Prostate gland (tissue), 2 donors: ENCODE results near the gene GPATCH4. TPM values are rescaled to one million over a fixed set of nuclear protein-coding genes. Genes with fewer than 3 reads are reported as not detected.

Source experiments
- DNase-seq: peaks from one replicate; pipeline ENCODE4 v3.0.0-alpha.2; 2019; ENCODE audit warnings: low spot score
- H3K27ac ChIP-seq, 2 donors: fragments of 200-600 bp; sonication (generic); 2 replicates each; pipeline ENCODE4 v1.5.1; 2017 to 2019
- H3K27me3 ChIP-seq: fragments of 200-600 bp; sonication (generic); replicated peaks from 2 replicates; pipeline ENCODE4 v1.5.1; 2019; ENCODE audit not compliant: insufficient read depth
- H3K36me3 ChIP-seq, 2 donors: fragments of 200-600 bp; sonication (generic); 1 replicate in 1 of 2; 2 replicates in 1 of 2; pipeline versions ENCODE4 v1.5.1 to v1.8.1; 2017 to 2019
- H3K4me1 ChIP-seq: fragments of 200-600 bp; sonication (generic); replicated peaks from 2 replicates; pipeline ENCODE4 v1.5.1; 2019
- H3K4me3 ChIP-seq, 2 donors: fragments of 200-600 bp; sonication (generic); 2 replicates each; pipeline ENCODE4 v1.5.1; 2017 to 2019
- H3K9me3 ChIP-seq: fragments of 200-600 bp; sonication (generic); 2 replicates; pipeline ENCODE4 v1.5.1; 2017
- POLR2A ChIP-seq: fragments of 450-650 bp; IDR thresholded peaks from one replicate; pipeline ENCODE4 v1.6.1; 2016; ENCODE audit warnings: antibody characterized with exemption, mild to moderate bottlenecking
- POLR2AphosphoS5 ChIP-seq: sonication (generic); formaldehyde crosslinking; IDR thresholded peaks from one replicate; pipeline ENCODE4 v1.6.1; 2017; ENCODE audit warnings: antibody characterized with exemption
- WGBS: methylation state at CpG from one replicate; pipeline ENCODE4 v1.1.5; 2018; 5-methylcytosine and 5-hydroxymethylcytosine counted together
- intact Hi-C: fragments of 100-400 bp; cut with DNase I; formaldehyde crosslinking; loops from one replicate; pipeline ENCODE4 v1.14.2; 2022
- total RNA-seq, 2 donors: library from RNA; depleted of rRNA; stranded (reverse); fragments of >200 nt; gene quantifications; one replicate each; pipeline ENCODE4 v1.1.0, GENCODE V29; 2016
- TF ChIP-seq, protein P1 (sequence below), 4 experiments: fragments of 200-600 bp in 2 of 4; fragments of 450-650 bp in 2 of 4; sonication (generic) in 2 of 4; IDR thresholded peaks; 1 replicate in 3 of 4; 2 replicates in 1 of 4; pipeline ENCODE4 v1.5.1; 2016 to 2019; ENCODE audit warnings: antibody characterized with exemption in 4 of 4, mild to moderate bottlenecking in 2 of 4, moderate library complexity in 2 of 4

The GPATCH4 gene
- total RNA-seq, 2 donors from 2014 or later: 20.9 to 27.5 TPM

DNA sequence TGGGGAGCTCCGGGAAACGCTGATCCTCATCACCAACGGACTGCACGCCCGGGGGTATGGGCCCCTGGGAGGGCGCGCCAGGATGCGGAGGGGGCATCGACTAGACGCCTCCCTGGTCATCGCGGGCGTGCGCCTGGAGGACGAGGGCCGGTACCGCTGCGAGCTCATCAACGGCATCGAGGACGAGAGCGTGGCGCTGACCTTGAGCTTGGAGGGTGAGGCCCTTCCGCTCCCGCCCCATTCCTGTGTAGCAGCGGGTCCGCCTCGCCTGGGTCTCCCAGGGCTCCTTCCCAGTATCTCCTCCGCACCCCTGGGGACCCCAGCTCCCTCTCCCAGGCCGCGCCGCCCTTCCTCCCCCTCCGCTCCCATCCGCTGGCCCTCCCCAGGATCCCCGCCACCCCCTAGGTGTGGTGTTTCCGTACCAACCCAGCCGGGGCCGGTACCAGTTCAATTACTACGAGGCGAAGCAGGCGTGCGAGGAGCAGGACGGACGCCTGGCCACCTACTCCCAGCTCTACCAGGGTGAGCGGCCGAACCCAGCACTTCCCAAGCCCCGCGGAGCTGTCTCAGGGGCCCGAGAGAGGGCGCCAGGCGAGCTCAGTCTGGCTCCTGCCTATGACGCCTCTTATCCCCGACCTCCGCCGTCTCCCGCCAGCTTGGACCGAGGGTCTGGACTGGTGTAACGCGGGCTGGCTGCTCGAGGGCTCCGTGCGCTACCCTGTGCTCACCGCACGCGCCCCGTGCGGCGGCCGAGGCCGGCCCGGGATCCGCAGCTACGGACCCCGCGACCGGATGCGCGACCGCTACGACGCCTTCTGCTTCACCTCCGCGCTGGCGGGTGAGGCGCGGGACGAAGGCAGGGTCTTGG is 22.9 kb upstream of the GPATCH4 start:
- H3K4me1 ChIP-seq: peaks cover 7% of the 10 kb centered on the region
- intact Hi-C loops: loop anchor here (5.0 kb wide), 1 partner anchor 37 kb away; no protein-coding TSS in a partner anchor
- H3K9me3 ChIP-seq: no peaks in the 10 kb centered on the region
- 3% methylated on average over 51 of the region's 87 CpGs for WGBS
- peaks cover 10% of the 10 kb centered on the region for H3K27me3 ChIP-seq
- TF ChIP-seq POLR2AphosphoS5 (no peak), POLR2A (no peak)
- TF ChIP-seq, protein P1, sequence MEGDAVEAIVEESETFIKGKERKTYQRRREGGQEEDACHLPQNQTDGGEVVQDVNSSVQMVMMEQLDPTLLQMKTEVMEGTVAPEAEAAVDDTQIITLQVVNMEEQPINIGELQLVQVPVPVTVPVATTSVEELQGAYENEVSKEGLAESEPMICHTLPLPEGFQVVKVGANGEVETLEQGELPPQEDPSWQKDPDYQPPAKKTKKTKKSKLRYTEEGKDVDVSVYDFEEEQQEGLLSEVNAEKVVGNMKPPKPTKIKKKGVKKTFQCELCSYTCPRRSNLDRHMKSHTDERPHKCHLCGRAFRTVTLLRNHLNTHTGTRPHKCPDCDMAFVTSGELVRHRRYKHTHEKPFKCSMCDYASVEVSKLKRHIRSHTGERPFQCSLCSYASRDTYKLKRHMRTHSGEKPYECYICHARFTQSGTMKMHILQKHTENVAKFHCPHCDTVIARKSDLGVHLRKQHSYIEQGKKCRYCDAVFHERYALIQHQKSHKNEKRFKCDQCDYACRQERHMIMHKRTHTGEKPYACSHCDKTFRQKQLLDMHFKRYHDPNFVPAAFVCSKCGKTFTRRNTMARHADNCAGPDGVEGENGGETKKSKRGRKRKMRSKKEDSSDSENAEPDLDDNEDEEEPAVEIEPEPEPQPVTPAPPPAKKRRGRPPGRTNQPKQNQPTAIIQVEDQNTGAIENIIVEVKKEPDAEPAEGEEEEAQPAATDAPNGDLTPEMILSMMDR (IDR thresholded peaks at IDR 0.05): peak in 2 of 4 experiments; percentile 27 to 41
- DNase-seq: no peak
- H3K4me3 ChIP-seq: peak overlapping the region; percentile 25 to 29
- peak overlapping the region; percentile 58 to 71 for H3K27ac ChIP-seq
- no peaks in the 10 kb centered on the region for H3K36me3 ChIP-seq

DNA sequence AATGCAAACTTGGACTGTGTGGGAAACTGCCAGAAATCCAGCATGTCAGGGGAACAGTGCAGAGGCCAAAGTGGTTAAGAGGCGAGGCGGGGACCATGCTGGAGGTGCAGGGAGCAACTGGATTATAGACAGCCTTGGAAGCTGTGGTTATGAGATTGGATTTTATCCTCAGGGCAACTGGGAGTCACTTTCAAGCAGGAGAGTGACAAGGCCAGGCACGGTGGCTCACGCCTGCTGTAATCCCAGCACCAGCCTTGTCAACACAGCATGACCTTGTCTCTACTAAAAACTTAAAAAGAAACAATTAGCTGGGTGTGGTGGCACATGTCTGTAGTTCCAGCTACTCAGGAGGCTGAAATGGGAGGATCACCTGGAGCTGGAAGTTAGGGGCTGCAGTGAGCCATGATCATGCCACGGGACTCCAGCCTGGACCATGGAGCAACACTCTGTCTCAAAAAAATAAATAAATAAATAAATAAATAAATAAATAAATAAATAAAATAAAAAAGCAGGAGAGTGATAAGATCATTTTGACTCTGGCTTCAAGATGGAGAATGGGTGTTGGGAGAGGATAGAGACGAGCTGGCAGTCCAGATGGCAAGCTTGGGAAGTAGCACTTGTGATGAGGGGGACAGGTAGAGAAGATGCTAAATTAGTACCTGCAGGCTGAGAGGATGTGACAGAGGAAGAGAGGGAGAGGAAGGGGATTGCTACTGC is 21.5 kb upstream of the GPATCH4 start:
- TF ChIP-seq POLR2A (no peak), POLR2AphosphoS5 (no peak)
- TF ChIP-seq, protein P1 (IDR thresholded peaks at IDR 0.05): no peak
- 75% methylated on average over 6 of the region's 6 CpGs for WGBS
- no peak for DNase-seq
- H3K9me3 ChIP-seq: no peaks in the 10 kb centered on the region
- no peaks in the 10 kb centered on the region for H3K36me3 ChIP-seq
- no peak overlapping the region for H3K4me3 ChIP-seq
- H3K4me1 ChIP-seq: peaks cover 7% of the 10 kb centered on the region
- no peak overlapping the region for H3K27ac ChIP-seq
- peaks cover 10% of the 10 kb centered on the region for H3K27me3 ChIP-seq
- intact Hi-C loops: loop anchor here (5.0 kb wide), 1 partner anchor 35 kb away; no protein-coding TSS in a partner anchor

DNA sequence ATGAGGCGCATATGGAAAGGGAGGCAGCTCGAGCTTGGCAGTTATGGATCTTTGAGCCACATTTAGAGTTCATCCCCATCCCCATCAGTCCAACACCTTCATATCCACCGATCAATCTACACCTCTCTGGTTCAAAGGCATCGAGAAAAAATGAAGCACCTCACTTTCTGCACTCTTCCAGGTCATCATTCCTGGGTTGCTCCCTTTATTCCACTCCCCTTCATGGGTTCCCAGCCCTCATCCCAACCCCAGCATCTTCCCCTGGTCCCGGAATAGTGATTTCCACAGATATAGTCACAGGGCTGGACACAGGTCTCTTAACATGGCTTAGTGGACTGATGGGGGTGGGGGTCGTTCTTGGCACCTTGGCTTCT is 18.3 kb upstream of the GPATCH4 start:
- no peak overlapping the region for H3K4me3 ChIP-seq
- H3K36me3 ChIP-seq: no peaks in the 10 kb centered on the region
- no peak for DNase-seq
- TF ChIP-seq, protein P1 (IDR thresholded peaks at IDR 0.05): no peak
- TF ChIP-seq POLR2AphosphoS5: no peak
- TF ChIP-seq POLR2A: no peak
- no peak overlapping the region for H3K27ac ChIP-seq
- H3K4me1 ChIP-seq: peaks cover 10% of the 10 kb centered on the region
- WGBS: 43% methylated on average over 6 of the region's 6 CpGs
- H3K9me3 ChIP-seq: no peaks in the 10 kb centered on the region
- no peaks in the 10 kb centered on the region for H3K27me3 ChIP-seq
- intact Hi-C loops: loop anchor here (10.0 kb wide), 1 partner anchor 235 kb away; no protein-coding TSS in a partner anchor

DNA sequence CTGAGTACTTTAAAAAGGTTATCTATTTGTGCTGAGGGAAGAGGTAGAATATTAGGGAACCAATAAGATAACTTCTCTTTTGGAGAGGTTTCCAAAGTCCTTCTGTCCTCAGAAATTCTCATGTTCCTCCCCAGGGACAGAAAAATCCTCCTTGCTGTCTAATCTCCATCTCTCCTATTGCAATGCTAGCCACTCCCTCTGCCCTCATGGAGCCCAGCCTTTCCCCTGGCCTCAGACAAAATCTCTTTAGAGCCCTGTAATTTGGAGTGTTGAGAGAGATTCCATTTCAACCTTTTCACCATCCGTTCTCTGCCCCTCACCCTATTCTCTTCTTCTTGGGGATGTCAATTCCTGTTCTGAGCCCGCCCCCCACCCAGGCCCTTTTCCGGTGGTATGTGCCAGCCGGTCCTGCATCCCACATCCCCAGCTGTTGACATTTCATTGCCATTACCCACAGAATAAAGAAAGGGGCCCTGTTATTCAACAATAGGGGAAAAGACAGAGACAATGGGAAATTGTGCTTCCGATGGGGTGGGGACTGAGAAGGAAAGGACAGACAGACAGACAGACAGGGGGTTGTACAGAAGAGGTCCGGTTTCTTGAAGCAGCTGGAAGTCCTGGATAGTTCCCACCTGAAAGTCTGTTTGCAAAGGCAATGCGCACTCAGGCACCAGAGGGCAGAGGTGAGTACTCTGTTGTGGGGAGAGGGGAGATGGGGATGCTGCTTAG is 17.7 kb upstream of the GPATCH4 start, which contains the start of gene HAPLN2:
Gene HAPLN2 (plus strand): TSS at position 563 of the 729 bp plus-strand sequence. CDS start 4,076 bp downstream, outside the sequence.
- WGBS: 21% methylated on average over 7 of the region's 7 CpGs
- DNase-seq: no peak
- no peaks in the 10 kb centered on the region for H3K36me3 ChIP-seq
- no peaks in the 10 kb centered on the region for H3K9me3 ChIP-seq
- no peak for TF ChIP-seq POLR2A
- TF ChIP-seq, protein P1 (IDR thresholded peaks at IDR 0.05): peak in 1 of 4 experiments; percentile 12
- intact Hi-C loops: loop anchor here (10.0 kb wide), 1 partner anchor 234 kb away; no protein-coding TSS in a partner anchor
- H3K4me3 ChIP-seq: no peak within 1 kb of the TSS
- peaks cover 10% of the 10 kb centered on the region for H3K4me1 ChIP-seq
- H3K27me3 ChIP-seq: no peaks in the 10 kb centered on the region
- no peak within 1 kb of the TSS for H3K27ac ChIP-seq
